Activated naive CD8-positive, alpha-beta T cell treated with anti-CD3 and anti-CD28 coated beads, Interleukin-2, amount 50 U/mL, for 16 hours (primary cell): ENCODE results near the gene SIT1.

Experiments
- DNase-seq: peaks from one replicate; pipeline ENCODE4 v3.0.0-alpha.2; 2020; ENCODE audit warnings: low read depth, low spot score

The SIT1 gene, protein sequence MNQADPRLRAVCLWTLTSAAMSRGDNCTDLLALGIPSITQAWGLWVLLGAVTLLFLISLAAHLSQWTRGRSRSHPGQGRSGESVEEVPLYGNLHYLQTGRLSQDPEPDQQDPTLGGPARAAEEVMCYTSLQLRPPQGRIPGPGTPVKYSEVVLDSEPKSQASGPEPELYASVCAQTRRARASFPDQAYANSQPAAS

GRCh38 chr9:35650341-35651158 is at the start of gene SIT1:
SIT1 (minus strand) TSS chr9:35650931; CDS start chr9:35650853, 78 bp downstream.
- no peak for DNase-seq

- DNase-seq: no peak
Observed at GRCh38 chr9:35700031-35700430, 49.3 kb upstream of the SIT1 start.

- no peak for DNase-seq
Observed at GRCh38 chr9:35698231-35698630, 47.5 kb upstream of the SIT1 start.

DNA sequence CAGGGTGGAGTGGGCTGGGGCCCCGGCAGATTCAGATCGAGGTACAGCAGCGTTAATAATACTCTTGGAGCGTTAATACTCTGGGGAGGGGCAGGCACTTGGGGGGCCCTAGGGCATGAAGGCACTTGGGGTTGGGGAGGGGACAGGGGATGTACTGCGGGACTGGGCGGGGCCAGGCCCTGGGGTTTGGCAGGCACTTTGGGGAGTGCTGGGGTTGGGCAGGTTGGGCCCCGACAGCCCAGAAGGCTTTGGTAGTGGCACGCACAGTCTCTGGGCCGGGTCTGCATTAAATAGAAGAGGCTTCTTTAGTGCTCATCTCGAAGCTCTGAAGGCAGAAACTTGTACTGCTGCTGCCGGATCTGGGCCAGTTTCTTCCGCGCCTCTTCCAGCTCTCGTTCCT is 46.8 kb upstream of the SIT1 start:
- DNase-seq: no peak

DNA sequence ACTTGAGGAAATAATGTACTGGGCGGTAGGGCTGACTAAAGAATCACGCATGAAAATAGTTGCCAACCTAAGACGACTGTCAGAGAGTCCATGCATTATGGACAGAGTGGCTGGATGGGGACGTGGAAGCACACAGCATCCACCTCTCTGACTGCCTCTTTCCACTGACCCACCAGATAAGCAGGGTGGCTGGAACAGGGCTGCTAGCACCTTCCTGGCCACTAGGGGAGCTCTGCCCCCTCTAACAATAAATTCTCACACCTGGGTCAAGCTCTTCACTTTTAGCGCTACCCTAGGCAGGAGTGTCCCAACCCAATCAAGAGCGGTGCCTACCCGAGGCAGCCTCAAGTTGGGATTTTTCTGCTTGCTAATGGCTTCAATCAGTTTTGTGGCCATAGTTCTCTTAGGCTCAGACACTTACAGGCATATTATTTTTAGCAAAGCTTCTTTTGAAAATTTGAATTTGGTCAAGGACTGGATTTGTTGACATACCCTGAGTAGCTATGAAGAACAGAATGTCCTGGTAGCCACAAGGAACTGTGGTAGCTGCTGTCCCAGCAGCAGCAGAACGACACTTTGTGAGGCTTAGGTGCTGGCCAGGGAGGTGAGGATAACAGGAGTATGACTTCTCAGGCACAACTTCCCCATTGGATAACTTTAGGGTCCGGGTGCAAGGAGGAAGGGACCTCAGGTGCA is 45.9 kb upstream of the SIT1 start:
- DNase-seq: peak; percentile 20

GRCh38 chr9:35695943-35696401 is 45.2 kb upstream of the SIT1 start:
- DNase-seq: no peak

- DNase-seq: no peak
Observed at GRCh38 chr9:35691757-35692301, 41.1 kb upstream of the SIT1 start.

DNA sequence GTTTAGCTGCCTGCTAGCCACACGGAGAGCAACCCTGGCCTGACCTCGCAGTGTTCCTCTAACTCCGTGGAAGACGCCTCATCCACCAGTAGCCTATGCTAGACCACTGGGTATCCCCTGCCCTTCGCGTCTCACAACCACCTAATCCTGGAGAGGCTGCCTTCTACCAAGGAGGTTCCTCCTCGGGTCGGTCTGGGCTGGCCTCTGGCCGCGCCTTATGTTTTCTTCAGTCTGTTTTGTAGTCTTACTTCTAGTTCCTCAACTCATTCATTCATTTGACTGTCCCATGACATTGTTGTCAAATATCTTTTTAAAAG is 40.6 kb upstream of the SIT1 start:
- no peak for DNase-seq

DNA sequence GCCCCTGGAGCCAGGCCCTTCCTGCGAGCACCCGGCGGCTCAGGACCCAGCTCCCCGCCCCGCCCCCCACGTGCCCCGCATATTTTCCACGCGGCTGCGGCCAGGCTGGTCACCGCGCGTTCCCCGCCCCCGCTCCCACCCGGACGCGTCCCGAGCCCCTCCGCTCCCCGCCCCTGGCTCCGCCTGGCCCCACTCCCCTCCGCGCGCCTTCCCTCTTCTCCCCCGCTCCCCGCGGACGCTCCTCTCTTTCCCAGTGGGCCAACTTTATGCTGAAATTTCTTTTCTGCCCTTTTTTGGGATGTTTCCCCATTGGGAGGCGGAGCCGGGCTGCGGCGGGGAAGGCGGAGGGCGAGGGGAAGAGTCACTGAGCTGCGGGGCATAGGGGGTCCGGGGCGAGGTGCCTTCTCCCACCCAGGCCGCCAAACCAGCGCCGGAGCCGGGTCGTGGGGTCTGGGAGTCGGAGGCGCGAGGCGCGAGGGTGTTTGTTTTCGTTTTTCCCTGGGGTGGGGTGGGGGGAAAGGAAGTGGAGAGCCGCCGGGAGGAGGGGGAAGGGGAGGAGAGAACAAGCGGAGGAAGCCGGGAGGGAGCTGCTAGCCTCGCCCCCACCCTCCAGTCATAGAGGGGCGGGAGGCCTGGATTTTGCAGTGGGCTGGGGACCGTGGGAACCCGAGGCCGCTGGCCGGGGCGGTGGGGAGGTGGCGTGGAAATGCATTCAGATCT is 40.0 kb upstream of the SIT1 start:
- DNase-seq: no peak

- no peak for DNase-seq
Observed at GRCh38 chr9:35690294-35690613, 39.5 kb upstream of the SIT1 start.

GRCh38 chr9:35689542-35690293 is 39.0 kb upstream of the SIT1 start, which contains the start of gene TPM2:
TPM2 (minus strand) TSS chr9:35689925; CDS start chr9:35689817, 108 bp downstream.
- DNase-seq: no peak

DNA sequence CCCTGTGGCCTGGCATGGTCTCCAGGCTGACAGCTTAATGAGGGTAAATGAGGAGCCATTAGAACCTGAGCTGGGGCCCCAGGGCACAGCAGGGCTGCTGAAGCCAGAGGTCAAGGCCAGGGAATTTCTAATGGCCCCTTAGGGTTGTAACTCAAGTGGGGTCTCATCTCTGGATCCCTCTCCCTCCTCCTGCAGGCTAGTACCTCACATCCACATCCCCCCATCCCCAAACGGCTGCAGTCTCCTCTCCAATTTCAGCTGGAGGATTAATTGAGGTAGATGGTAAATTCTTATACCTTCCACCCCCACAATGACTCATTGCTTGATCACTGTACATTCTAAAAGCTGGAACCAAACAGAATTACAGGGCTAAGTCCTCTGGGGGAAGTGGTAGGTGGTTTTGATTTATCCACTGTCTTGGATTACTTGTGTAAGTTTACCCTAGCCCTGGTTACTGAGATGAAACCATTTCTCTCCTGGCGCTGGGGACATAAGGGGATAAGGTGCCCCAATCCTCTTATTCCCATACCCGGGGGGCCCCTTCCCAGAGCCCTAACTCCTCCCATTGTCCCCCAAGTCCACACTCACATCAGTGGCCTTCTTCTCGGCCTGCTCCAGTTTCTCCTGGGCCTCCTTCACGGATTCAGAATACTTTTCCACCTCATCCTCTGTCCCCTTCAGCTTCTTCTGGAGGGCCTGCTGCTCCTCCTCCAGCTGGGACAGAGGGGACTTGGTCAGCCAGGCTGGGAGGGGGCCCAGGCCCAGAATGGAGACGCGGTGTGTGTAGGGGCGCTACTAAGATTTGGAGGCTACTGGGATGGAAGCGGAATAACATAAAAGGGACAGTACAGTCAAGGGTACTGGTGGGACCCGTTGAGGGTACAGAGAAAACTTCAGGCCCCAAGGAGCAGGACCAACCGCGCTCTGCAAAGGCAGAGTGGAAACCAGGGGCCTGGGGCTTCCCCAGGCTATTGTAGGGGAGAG is 38.1 kb upstream of the SIT1 start:
- no peak for DNase-seq

DNA sequence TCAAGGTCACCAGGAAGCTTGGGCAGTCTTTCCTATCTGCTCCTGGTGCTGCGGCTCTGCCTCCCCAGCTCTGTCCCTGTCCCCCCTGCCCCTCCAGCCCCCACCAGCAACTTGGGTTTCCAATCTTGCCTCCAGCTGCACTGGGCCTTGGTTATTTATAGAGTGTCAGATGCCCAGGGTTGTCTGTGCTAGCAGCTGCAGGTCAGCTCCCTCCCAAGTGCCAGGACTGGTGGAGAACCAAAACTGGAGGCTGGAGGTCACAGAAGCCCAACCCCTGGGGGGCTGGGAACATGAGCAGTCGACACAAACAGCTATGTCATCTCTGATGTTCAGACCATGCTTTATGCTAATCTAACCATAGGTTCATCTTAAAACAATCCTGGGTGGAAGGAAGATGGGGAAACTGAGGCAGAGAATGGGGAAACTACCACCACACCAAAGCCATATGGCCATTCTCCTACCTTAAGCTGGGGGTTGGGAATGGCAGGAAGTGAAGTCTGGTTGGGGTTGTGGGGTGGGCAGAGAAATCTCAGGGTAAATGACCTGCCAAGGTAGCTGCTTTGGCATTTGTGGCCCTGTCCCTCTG is 37.3 kb upstream of the SIT1 start:
- DNase-seq: no peak

GRCh38 chr9:35687306-35687705 is 36.6 kb upstream of the SIT1 start:
- DNase-seq: no peak

GRCh38 chr9:35686222-35687203 is 35.8 kb upstream of the SIT1 start:
- DNase-seq: no peak

- DNase-seq: no peak
Observed at GRCh38 chr9:35685506-35685905, 34.8 kb upstream of the SIT1 start.

DNA sequence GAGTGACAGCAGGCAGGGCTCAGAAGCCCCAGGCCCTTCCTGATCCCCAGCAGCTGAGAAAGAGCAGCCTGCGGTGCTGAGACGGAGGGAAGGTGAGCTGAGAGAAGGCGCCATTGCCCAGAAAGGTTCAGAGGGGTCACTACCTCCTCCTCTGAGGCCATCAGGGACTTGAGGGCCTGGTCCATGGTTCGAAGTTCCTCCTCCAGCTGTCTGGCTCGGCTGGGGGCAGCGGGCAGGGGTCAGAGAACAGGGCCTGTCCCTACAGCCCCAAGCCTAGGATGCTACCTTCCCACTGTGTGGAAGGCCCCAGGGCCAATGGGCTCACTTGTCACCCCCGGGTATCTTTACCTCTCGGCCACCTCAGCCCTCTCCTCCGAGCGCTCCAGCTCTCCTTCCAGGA is 34.2 kb upstream of the SIT1 start:
- DNase-seq: no peak

- DNase-seq: no peak
Observed at GRCh38 chr9:35683323-35683722, 32.6 kb upstream of the SIT1 start.
